ENCODE measurements around the gene DGCR8.

DGCR8 gene

DNA sequence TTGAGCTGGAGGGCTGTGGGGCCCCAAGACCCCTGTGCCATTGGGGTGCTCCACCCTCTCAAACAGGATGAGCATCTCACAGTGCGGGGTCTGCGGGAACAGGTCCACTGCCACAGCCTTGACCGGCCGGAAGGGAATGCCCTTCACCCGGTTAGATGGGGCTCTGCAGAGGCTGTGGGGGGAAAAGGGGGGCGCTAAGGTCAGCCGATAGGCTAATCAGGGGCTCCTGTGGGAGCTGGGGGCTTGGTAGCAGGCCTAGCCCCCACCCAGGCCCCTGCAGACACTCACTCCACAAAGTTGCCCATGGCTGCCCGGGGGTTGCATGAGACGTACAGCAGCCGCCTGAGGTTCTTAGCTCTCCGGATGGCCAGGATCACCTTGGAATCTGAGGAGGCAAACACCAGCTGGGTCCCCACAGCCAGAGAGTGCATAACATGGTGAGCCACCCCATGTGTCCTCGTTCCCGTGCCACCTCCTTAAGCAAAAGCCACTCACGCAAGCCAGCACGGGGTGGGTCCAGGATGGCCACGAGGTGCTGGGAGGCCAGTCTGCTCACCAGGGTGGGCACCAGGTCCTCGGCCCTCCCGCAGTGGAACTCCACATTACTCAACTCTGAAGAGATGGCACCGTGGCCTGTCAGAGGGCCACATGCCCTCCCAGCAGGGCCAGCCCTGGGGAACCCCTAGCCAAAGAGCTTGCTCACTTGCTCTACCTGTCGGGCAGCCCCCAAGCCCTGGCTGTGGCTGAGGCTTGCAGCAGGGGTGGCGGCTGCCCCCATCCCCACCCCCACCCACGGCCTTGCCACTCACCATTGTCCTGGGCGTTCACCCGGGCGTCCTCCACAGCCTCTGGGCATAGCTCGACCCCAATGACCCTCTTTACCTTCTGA, 32.8 kb downstream of the DGCR8 start:
- DNase-seq, result no peak

DNA sequence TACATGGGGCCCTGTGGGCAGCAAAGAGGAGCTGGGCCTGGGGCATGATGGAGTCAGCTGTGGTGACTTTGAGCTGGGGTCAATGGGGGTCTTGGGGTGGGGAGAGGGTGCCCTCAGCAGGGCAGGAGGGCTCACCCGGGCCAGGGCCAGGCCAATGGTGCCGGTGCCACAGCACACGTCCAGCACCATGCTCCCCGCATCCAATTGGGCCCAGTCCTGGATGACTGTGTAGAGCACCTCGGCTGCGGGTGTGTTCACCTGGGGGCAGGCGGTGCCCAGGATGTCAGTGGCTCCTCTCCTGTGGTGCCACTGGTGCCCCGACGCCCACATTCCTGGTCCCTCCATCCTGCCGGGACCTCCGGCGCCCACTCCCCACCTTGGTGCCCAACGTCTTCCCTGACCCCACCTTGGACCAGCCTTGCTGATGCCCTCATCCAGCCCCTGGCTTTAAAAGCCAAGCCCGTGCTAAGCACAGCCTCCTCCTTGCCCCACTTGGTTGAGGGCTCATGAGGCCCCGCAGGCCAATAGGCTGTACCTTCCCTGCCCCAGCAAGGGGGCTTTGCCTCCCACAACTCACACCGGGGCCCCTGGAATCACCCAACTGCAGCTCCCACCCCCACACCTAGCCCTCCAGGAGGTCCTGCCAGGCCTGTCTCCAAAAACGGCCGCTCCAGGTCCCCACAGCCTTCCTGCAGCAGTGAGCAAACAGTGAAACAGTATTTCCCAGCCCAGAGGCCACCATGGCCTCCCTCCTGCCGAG, 33.7 kb downstream of the DGCR8 start:
- no peak for DNase-seq

- no peak for DNase-seq
These were observed 34.8 kb downstream of the DGCR8 start for GRCh38 chr22:20114506-20115475.

DNA sequence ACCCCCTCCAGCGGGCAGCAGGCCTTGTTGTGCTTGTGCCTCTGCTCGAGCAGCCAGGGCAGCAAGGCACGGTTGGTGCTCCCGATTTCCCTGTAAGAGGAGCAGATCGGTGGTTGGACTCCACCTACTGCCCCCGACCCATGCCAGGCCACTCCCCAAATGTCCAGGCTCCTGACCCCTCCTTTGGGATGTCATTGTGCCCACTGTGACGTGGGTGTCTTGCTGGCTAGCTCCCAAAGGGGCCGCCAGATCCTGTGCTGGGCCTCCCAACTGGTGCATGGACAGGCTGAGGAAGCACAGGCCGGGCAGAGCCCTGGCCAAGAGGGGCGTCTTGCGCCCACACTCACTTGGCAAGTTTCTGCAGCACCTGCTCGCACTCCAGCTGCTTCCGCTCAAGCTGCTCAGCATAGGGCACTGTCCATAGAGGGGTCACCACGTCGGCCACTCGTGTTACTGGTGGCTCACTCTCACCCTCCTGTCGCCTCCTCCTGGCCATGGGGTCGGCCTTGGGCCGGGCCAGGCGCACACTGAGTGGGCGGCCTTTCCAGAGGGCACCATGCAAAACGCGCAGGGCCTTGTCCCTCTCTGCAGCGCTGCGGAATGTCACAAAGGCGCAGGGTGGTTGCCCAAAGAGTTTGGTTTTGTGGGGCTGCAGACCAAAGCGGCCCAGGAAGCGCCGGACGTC, 35.8 kb downstream of the DGCR8 start, which contains the start of gene RANBP1:
Gene RANBP1, plus strand, starts transcription at position 414 of the 685 bp plus-strand sequence. Its CDS starts 81 bp downstream, at position 495.
- no peak for DNase-seq

GRCh38 chr22:20116376-20116950, 36.4 kb downstream of the DGCR8 start:
- DNase-seq, result no peak

DNA sequence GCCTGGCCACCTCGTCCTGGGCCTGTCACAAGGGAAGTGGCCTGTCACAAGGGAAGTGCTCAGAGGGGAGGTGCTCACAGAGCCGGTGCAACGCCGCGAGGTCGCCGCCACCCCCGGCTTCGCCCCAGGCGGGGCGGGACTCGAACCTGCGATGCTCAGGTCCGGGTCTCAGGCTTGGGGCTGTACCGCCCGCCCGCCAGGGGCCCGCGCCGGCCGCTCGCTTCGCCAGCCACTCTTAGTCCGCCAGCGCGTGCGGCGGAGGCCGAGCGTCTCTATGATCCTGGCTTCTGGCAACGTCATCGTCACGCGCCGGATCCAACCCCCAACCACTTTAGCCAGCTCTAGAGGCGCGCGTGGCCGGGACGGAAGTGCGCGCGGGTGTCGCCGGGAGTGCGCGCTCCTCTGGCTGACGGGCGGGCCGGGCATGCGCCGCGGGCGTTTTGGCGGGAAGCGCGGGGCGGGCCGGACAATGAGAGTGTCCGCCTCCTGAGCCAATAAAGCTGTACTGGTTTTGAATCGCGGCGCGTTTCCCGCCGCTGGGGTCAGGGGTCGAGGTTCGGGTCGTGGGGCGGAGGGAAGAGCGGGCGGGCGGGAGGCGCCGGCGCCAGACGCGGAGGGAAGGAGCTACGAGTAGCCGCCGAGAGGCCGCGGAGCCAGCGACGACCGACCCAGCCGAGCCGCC, 37.1 kb downstream of the DGCR8 start, which contains the start of gene TRMT2A:
Gene TRMT2A, minus strand, starts transcription at position 276 of the 682 bp plus-strand sequence. CDS start 320 bp downstream, outside the sequence.
- peak; percentile 97 for DNase-seq

DNA sequence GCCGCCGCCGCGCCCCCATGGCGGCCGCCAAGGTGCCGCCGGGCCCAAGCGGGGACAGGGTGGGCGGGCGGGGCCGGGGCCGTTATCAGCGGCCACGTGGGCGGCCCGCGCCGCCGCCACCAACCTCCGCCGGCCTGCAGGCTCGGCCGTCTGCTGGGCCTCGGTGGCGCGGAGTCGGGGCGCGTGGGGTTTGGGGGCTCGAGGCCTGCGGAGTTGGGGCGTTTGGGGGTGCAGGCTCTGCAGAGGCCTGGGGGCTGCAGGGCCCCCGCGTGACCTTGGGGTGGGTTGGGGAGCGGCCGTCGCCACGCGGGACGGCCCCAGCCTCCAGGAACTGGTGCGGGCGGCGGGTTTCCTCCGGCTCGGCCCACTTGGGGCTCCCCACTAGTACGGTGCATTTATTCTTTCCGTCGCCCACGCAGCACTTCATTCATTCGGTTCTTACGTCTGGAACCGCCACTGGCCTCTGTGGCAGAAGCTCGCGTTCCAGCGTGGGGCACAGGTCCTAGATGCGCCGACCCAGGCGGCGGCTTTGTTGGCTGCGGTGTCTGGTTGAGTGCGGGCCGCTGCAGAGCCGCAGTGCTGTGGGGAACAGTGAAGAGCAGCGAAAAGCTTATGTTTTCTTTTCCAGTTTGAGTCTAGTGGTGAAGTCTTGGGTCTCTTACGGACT, 37.7 kb downstream of the DGCR8 start:
- peak; percentile 87 for DNase-seq

- no peak for DNase-seq
These were observed 38.4 kb downstream of the DGCR8 start for GRCh38 chr22:20118300-20119020.

GRCh38 chr22:20121856-20122415, 41.9 kb downstream of the DGCR8 start:
- DNase-seq, result no peak

- no peak for DNase-seq
These were observed 43.5 kb downstream of the DGCR8 start for GRCh38 chr22:20123366-20124082.

DNA sequence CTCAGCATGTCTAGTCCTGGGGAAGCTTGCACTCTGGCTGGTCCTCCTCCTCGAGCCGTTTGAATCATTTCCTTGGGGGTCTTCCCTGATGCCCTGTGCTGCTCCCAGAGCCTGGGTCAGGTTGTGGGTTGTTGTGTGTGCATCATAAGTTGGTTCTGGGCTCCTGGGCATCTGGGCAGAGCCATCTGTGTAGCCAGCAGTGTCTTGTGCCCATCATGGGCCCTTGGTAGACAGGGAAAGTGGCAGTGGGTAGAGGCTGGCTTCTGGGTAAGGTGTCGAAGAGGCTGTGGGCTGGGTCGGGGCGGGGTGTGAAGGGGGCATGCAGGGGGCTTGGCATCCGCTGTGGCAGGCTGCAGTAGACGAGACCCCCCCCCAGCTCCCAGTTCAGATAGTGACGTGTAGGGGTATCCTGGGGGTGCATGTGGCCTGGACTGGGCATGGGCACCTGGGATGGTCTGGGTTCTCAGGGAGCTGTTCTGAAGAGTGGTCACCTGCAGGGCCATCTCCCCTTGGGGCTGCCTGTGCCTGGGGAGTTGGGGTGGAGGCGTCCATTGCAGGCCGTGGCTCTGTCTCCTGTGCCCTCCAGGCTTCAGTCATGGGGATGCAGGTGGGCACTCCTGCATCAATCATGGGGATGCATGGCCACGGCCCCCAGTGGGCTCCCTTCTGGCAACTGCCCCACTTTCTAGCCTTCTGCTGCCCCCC, 44.2 kb downstream of the DGCR8 start:
- DNase-seq, result no peak

DNA sequence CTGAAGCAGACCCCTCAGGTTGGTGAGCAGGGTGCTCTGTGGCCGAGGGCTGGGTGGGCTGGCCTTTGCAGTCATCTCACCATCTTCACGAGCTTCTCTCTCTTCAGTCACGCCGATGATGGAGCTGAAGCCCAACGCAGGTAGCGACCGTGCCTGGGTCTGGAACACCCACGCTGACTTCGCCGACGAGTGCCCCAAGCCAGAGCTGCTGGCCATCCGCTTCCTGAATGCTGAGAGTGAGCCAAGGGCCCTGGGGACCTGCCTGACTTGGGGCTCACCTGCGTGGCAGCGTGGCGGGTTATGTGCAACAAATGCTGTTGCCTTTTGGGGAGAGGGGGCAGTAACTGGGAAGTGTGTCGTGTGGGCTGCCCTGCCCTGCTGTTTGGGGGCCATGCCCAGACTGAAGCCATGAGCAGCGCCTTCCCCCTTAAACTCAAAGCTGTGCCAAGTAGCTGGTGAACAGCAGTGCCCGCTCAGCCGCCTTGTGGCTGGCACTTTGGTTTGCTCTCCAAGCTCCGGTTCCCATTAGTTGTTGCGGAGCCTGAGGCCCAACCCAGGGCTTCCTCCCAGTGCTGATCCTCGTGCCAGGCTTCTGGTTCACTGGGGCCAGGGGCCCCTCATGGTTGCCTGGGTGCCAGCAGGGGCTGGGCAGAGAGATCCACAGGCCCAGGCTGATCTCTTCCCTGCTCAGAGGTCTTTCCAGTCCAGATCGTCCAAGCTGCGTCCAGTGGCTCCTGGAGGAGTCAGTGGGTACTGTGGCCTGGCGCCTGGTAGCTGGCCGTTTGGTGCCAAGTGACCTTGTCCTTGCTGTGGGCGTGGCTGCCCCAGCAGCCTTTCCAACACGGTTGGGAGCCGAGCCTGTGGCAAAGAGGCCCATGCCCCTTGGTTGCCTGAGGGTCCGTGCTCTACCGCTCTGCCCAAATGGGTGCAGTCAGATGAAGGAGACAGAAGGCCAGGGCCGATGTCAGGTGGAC, 45.4 kb downstream of the DGCR8 start:
- DNase-seq, result no peak

GRCh38 chr22:20126284-20127029, 46.4 kb downstream of the DGCR8 start:
- no peak for DNase-seq

- no peak for DNase-seq
These were observed 47.4 kb downstream of the DGCR8 start for GRCh38 chr22:20127318-20127868.

- DNase-seq, result no peak
These were observed 48.0 kb downstream of the DGCR8 start for GRCh38 chr22:20127869-20128618.

Data from stimulated activated CD4-positive, alpha-beta T cell treated with anti-CD3 and anti-CD28 coated beads, Interleukin-4, amount 100 ng/mL, for 24 hours (primary cell).